GM18870 (cell line): Measurements from ENCODE around the gene ELFN1.
"Not testable (repeated sequence)": the region's sequence is repeated elsewhere in the genome, so short reads cannot be mapped to it uniquely, and the experiment has no call there.

Experiments
- ATAC-seq: cut with Tn5 transposase; IDR thresholded peaks from one replicate; pipeline ENCODE4 v1.9.1; 2021; ENCODE audit warnings: moderate library complexity; ENCODE audit not compliant: unreplicated experiment

ELFN1 gene

GRCh38 chr7:1752771-1753563 is 82.9 kb downstream of the ELFN1 start:
- no peak for ATAC-seq

GRCh38 chr7:1753564-1753867 is 83.4 kb downstream of the ELFN1 start:
- no peak for ATAC-seq

GRCh38 chr7:1754345-1754908 is 84.3 kb downstream of the ELFN1 start:
- ATAC-seq: no peak

- ATAC-seq: no peak
Measured at GRCh38 chr7:1755783-1756625, 85.9 kb downstream of the ELFN1 start.

GRCh38 chr7:1757601-1758000 is 87.5 kb downstream of the ELFN1 start:
- ATAC-seq: no peak

- ATAC-seq: no peak
Measured at GRCh38 chr7:1758028-1758858, 88.2 kb downstream of the ELFN1 start.

GRCh38 chr7:1758859-1759521 is 88.9 kb downstream of the ELFN1 start:
- ATAC-seq: no peak

GRCh38 chr7:1761097-1761496 is 91.0 kb downstream of the ELFN1 start:
- no peak for ATAC-seq

GRCh38 chr7:1761774-1762173 is 91.7 kb downstream of the ELFN1 start:
- no peak for ATAC-seq

GRCh38 chr7:1762238-1762945 is 92.3 kb downstream of the ELFN1 start:
- no peak for ATAC-seq

- no peak for ATAC-seq
Measured at GRCh38 chr7:1763033-1763432, 93.0 kb downstream of the ELFN1 start.

- not testable (repeated sequence) for ATAC-seq
Measured at GRCh38 chr7:1763911-1764310, 93.8 kb downstream of the ELFN1 start.

GRCh38 chr7:1765336-1765735 is 95.3 kb downstream of the ELFN1 start:
- no peak for ATAC-seq

GRCh38 chr7:1767524-1767923 is 97.4 kb downstream of the ELFN1 start:
- ATAC-seq: no peak

GRCh38 chr7:1768832-1769231 is 98.8 kb downstream of the ELFN1 start:
- ATAC-seq: no peak

- ATAC-seq: no peak
Measured at GRCh38 chr7:1769286-1770200, 99.5 kb downstream of the ELFN1 start.

- ATAC-seq: no peak
Measured at GRCh38 chr7:1770331-1770730, 100.3 kb downstream of the ELFN1 start.

GRCh38 chr7:1775389-1775788 is 105.3 kb downstream of the ELFN1 start:
- ATAC-seq: no peak

- ATAC-seq: no peak
Measured at GRCh38 chr7:1777122-1777521, 107.0 kb downstream of the ELFN1 start.
